Ovary (tissue), 3 donors: ENCODE results near the gene PLEKHA3.

Source experiments
- CTCF ChIP-seq, 3 donors: fragments of 450-650 bp in 2 of 3; fragments of 200-600 bp in 1 of 3; IDR thresholded peaks; one replicate each; pipeline versions ENCODE4 v1.5.1 to v1.8.0; 2016 to 2022; ENCODE audit warnings: antibody characterized with exemption in 3 of 3, mild to moderate bottlenecking in 1 of 3
- EP300 ChIP-seq: sonication (generic); formaldehyde crosslinking; IDR thresholded peaks from one replicate; pipeline ENCODE4 v1.6.1; 2017; ENCODE audit warnings: antibody characterized with exemption
- POLR2A ChIP-seq: fragments of 450-650 bp; IDR thresholded peaks from one replicate; pipeline ENCODE4 v1.6.1; 2017; ENCODE audit warnings: antibody characterized with exemption, mild to moderate bottlenecking, moderate library complexity
- donor health status: DM: no; HTN: no; CAD: no.

DNA sequence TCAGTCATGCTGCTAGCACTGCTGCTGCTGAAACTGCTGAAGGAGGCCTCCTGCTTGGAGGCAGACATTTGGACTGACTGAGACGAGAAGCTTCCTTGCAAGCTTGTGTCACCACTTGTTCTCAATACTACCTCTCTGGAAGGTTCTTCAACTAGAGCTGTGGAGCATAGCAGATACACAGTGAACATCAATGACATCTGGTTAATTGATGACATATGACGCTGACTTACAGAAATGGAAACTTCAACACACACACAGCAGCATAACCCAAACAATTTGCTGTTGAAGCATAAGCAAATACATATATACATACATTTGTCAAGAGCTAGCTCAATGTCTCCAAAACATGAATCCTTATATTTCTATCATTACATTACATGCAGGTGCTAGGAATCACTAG, 47.3 kb downstream of the PLEKHA3 start:
- TF ChIP-seq CTCF (IDR thresholded peaks at IDR 0.05), result no peak
- no peak for TF ChIP-seq EP300
- no peak for TF ChIP-seq POLR2A
